GM13977 (cell line): ENCODE measurements around the gene IDNK.
A peak's percentile ranks its signal among the peaks of the same experiment; 100 is the strongest.

Experiments used
- DNase-seq: peaks from one replicate; pipeline ENCODE4 v3.0.0; 2012; ENCODE audit warnings: low spot score
- in situ Hi-C: fragments of 300-500 bp; cut with MboI; formaldehyde crosslinking; loops from one replicate; pipeline ENCODE4 v1.12.0; 2022; ENCODE audit warnings: low sequenced_read_pairs, low pct_unique_long_range_greater_than_20kb, mixed read lengths, inconsistent platforms; ENCODE audit not compliant: unreplicated experiment
- TF ChIP-seq, protein P1 (sequence below): IDR thresholded peaks from 2 replicates; pipeline ENCODE4 v1.5.1; 2012; ENCODE audit warnings: mild to moderate bottlenecking, control low read depth; ENCODE audit not compliant: insufficient read depth; ENCODE audit errors: extremely low read depth, missing control alignments

The IDNK gene

DNA sequence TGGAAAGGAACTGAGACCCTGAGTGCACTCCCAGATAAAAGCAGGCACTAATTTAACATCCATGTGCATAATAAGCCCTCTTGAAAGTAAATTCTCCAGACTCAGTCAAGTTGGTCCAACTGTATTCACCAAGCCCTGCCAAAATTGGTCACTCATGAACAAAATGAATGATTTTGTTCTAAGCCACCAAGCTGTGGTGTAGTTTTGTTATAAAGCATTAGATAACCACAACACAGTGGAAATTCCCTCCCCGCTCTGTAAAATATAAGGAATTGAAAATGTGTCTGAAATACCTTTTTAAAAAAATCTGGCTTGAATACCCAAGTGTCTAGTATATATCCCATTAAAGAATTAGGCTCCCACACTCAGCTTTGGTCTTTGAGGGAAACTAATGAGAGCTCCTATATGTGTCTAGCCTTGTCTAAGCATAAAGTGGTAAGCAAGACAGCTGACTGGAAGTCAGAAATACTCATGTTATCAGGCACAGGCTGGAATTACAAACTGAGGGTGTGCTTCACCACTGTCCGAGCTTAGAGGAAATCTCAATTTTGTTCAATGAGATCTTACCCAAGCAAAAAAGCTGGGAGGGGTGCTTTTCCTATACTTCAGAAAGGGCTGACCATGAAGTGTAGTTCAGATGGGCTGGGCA is 33.2 kb downstream of the IDNK start:
- peak; percentile 20 for DNase-seq
- TF ChIP-seq, protein P1, sequence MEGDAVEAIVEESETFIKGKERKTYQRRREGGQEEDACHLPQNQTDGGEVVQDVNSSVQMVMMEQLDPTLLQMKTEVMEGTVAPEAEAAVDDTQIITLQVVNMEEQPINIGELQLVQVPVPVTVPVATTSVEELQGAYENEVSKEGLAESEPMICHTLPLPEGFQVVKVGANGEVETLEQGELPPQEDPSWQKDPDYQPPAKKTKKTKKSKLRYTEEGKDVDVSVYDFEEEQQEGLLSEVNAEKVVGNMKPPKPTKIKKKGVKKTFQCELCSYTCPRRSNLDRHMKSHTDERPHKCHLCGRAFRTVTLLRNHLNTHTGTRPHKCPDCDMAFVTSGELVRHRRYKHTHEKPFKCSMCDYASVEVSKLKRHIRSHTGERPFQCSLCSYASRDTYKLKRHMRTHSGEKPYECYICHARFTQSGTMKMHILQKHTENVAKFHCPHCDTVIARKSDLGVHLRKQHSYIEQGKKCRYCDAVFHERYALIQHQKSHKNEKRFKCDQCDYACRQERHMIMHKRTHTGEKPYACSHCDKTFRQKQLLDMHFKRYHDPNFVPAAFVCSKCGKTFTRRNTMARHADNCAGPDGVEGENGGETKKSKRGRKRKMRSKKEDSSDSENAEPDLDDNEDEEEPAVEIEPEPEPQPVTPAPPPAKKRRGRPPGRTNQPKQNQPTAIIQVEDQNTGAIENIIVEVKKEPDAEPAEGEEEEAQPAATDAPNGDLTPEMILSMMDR, result no peak
- in situ Hi-C loops, result no loop called here

DNA sequence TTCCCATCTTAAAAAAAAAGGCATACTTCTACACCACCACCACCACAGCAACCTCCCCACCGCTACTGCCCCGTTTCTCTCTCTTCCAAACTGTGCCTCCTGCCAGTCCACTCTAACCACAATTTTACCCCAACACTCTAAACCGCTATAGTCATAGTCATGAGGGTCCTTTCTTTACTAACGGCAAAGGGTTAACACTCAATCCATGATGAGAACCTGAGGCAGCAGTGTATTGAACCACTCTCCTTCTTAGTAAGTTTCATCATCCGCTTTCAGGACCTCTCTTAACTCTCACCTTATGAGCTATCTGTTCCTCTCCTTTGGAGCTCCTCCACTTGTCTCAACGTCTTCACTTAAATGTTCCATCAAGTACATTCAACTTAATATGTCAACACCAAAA is 34.0 kb downstream of the IDNK start:
- DNase-seq, result no peak
- TF ChIP-seq, protein P1, result no peak
- in situ Hi-C loops, result no loop called here

DNA sequence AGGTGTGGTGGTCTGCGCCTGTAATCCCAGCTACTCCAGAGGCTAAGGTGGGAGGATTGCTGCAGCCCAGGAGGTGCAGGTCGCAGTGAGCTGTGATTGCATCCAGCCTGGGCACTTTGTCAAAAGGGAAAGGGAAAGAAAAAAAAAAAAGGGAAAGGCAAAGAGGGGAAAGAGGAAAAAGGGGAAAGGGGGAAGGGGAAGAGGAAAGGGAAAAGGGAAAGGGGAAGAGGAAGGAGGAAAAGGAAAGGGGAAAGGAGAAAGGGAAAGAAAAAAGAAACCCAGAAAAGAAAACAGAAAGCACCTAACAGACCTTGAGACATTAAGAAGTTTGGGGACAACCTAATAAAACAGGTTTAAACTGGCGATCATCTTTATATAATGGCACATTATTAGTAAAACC is 40.0 kb downstream of the IDNK start:
- TF ChIP-seq, protein P1, result no peak
- no peak for DNase-seq
- in situ Hi-C loops, result no loop called here

DNA sequence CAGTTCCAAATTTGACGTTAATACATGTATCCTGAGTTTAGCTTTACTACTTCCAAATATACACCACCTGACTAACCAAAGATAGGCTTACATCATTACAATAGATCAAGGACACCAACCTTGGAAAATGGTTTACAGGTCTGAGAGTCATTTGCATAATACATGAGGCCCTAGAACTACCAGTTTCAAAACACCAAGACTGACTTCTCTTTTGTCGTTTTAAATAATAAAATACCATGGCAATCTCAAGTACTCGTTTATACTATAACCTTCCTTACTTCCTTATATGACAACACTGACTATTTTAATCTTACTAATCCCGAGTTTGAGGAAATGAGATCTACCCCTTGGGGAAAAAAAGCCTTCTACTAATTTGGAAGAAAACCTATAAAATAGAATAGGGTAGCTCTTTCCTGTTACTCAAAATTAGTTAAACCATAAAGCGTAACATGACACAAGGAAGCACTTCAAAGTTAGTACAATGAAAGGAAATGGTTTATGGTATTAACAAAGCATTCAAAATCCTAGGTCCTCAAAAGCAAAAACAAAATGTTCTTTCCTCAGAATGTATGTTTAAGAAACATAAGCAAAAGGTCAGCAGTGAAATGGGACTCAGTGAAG is 42.7 kb downstream of the IDNK start:
- TF ChIP-seq, protein P1, result no peak
- in situ Hi-C loops, result no loop called here
- peak; percentile 16 for DNase-seq

DNA sequence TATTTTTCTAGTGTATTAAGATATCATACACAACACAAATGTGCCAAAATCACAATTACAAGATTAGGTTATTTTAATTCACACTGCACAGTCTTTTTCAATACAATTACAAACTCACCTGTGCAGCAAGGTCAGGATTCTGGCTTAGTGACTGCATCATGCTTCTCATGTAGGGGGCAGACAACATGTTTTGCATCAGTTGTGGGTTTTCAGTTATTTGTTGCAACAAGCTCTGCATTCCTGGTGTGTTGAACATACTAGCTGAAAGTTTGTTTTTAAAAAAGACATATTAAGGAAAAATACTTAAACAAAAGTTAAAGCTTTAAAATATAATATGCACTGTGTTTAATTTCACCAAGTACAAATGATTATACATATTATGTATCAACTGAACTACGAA is 46.1 kb downstream of the IDNK start:
- TF ChIP-seq, protein P1, result no peak
- in situ Hi-C loops, result no loop called here
- DNase-seq, result no peak

DNA sequence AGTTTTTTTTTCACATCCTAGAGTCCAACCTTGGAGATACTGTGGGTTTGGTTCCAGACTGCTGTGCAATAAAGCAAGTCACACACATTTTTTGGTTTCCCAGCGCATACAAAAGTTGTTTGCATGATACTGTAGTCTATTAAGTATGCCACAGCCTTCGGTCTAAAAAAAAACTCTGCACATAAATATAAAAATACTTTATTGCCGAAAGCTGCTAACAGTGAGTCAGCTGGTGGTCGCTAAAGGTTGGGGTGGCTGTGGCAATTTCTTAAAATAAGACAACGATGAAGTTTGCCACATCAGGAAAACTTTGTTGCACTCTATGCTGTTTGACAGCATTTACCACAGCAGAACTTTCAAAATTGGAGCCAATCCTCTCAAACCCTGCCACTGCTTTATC is 47.4 kb downstream of the IDNK start:
- TF ChIP-seq, protein P1, result no peak
- in situ Hi-C loops, result no loop called here
- DNase-seq, result no peak
